NCI-H748 (cell line): ENCODE results near the gene KCNK2.
A peak's percentile ranks its signal among the peaks of the same experiment; 100 is the strongest.

Experiments used
- DNase-seq: peaks from one replicate; lab custom pipeline; 2025; ENCODE audit not compliant: unreplicated experiment; lab: John Stamatoyannopoulos, UW

Gene KCNK2

GRCh38 chr1:215250913-215251312 is 168.4 kb downstream of the KCNK2 start:
- DNase-seq = no peak

- no peak for DNase-seq
Measured at GRCh38 chr1:215251428-215251827, 168.9 kb downstream of the KCNK2 start.

GRCh38 chr1:215252164-215252563 is 169.6 kb downstream of the KCNK2 start:
- no peak for DNase-seq

- DNase-seq = no peak
Measured at GRCh38 chr1:215256936-215257679, 174.6 kb downstream of the KCNK2 start.

- no peak for DNase-seq
Measured at GRCh38 chr1:215260711-215261110, 178.2 kb downstream of the KCNK2 start.

- no peak for DNase-seq
Measured at GRCh38 chr1:215262106-215262505, 179.6 kb downstream of the KCNK2 start.

GRCh38 chr1:215263636-215264035 is 181.1 kb downstream of the KCNK2 start:
- DNase-seq = no peak

- DNase-seq = no peak
Measured at GRCh38 chr1:215264649-215265048, 182.1 kb downstream of the KCNK2 start.

GRCh38 chr1:215267495-215267894 is 185.0 kb downstream of the KCNK2 start:
- no peak for DNase-seq

- no peak for DNase-seq
Measured at GRCh38 chr1:215269955-215270354, 187.4 kb downstream of the KCNK2 start.

GRCh38 chr1:215273838-215274516 is 191.4 kb downstream of the KCNK2 start:
- DNase-seq = no peak

GRCh38 chr1:215276582-215276981 is 194.0 kb downstream of the KCNK2 start:
- DNase-seq = no peak

- no peak for DNase-seq
Measured at GRCh38 chr1:215277532-215277931, 195.0 kb downstream of the KCNK2 start.

GRCh38 chr1:215279682-215280081 is 197.1 kb downstream of the KCNK2 start:
- peak; percentile 35 for DNase-seq

- DNase-seq = no peak
Measured at GRCh38 chr1:215282557-215282956, 200.0 kb downstream of the KCNK2 start.

- no peak for DNase-seq
Measured at GRCh38 chr1:215285013-215285800, 202.7 kb downstream of the KCNK2 start.
